Stimulated activated naive CD8-positive, alpha-beta T cell treated with anti-CD3 and anti-CD28 coated beads, Interleukin-15, Interleukin-2, amounts not matched to agents 100 ng/mL and 50 ng/mL, for 24 hours (primary cell): ENCODE results near the gene SLC44A1.

ENCODE experiments used
- H3K27ac Mint-ChIP-seq: one replicate; pipeline ENCODE4 v1.8.0; 2021; ENCODE audit warnings: mild to moderate bottlenecking, mixed read lengths
- H3K27me3 Mint-ChIP-seq: one replicate; pipeline ENCODE4 v1.8.0; 2021; ENCODE audit warnings: mixed read lengths
- H3K36me3 Mint-ChIP-seq: one replicate; pipeline ENCODE4 v1.8.0; 2021; ENCODE audit warnings: low read depth, mixed read lengths
- H3K4me1 Mint-ChIP-seq: one replicate; pipeline ENCODE4 v1.8.0; 2021; ENCODE audit warnings: low read depth, mixed read lengths
- H3K4me3 Mint-ChIP-seq: one replicate; pipeline ENCODE4 v1.8.0; 2021; ENCODE audit warnings: mild to moderate bottlenecking, mixed read lengths
- H3K9me3 Mint-ChIP-seq: one replicate; pipeline ENCODE4 v1.8.0; 2021; ENCODE audit warnings: mixed read lengths

The SLC44A1 gene

DNA sequence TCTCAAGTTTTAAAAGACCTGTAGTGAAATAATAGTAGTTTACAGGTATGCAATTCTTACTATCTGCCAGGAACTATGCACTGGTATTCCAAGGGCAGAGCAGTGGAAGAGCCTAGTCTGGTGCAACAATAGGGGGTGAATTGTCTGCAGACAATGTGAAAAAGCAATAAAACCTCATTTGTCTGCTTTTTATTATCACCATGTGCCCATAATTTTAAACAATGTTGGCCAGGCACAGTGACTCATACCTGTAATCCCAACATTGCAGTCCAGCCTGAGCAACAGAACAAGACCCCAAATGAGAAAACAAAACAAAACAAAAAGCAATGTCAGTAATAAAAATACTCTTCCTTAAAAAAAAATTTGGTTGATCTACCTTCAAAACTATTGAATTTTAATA lies 12.2 kb upstream of the SLC44A1 start:
- H3K4me1 Mint-ChIP-seq: no peaks in the 10 kb centered on the region
- H3K36me3 Mint-ChIP-seq: no peaks in the 10 kb centered on the region
- no peak overlapping the region for H3K4me3 Mint-ChIP-seq
- no peak overlapping the region for H3K27ac Mint-ChIP-seq
- H3K9me3 Mint-ChIP-seq: no peaks in the 10 kb centered on the region
- H3K27me3 Mint-ChIP-seq: peaks cover 6% of the 10 kb centered on the region

DNA sequence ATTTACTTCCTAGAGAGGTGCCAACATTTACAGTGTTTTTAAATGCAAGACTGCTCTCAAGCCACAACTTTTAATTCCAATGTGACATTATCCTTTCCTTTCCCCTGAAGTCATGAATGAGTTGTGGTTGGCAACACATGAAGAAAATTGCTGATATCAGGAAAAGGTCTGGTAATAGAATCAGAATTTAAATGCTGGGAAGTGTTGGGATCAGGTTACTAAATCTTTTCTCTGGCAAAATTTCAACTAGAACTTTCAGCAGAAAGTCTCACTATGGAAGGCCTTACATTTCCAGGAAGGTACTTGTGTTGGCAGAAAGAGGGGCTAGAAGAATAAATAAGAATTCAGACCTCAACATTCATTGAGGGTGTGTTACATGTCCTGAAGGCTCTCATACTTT lies 10.6 kb upstream of the SLC44A1 start:
- no peaks in the 10 kb centered on the region for H3K4me1 Mint-ChIP-seq
- no peaks in the 10 kb centered on the region for H3K9me3 Mint-ChIP-seq
- no peak overlapping the region for H3K4me3 Mint-ChIP-seq

DNA sequence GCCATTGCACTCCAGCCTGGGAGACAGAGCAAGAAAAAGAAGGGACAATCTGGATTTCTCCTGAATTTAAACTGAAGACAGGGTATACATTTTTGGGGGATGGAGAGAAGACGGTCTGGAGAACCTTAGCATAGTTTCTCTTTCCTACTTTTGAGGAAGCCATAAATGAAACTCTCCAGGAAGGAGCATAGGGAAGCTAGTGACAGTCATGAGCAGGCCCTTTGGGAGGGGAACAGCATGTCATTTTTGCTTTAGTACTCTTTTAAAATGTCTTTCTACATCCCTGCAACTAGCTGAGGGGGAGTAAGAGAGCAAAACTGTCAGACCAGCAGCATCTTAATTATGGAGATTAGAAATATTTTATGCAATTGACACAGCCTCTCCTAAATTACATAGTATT lies 8.2 kb upstream of the SLC44A1 start:
- H3K27ac Mint-ChIP-seq: no peak overlapping the region
- no peaks in the 10 kb centered on the region for H3K4me1 Mint-ChIP-seq
- H3K36me3 Mint-ChIP-seq: no peaks in the 10 kb centered on the region
- H3K9me3 Mint-ChIP-seq: no peaks in the 10 kb centered on the region
- H3K27me3 Mint-ChIP-seq: peaks cover 19% of the 10 kb centered on the region
- no peak overlapping the region for H3K4me3 Mint-ChIP-seq

More for the DNA sequence above, 10.6 kb upstream of the SLC44A1 start:
- Mint-ChIP-seq H3K27me3 (peaks cover 7% of the 10 kb centered on the region), H3K27ac (no peak overlapping the region), H3K36me3 (no peaks in the 10 kb centered on the region)

DNA sequence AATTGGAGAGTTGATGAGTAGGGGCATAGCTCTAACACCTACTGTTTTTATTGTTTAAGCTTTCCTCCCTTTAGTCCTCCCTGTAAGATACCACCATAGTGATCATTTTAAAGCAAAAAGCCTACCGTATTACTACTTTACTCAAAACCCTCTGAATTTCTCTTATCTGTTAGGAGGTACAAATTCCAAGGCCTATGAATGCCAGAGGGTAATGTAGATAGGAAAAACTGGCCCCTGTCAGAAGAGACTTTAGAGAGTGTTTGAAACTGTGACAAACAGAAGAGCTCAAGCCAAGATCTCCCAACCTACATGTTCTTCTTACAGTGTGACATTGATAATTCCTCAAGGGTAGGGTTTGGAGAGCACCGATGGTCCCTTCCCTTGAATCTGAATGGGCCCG lies 7.2 kb upstream of the SLC44A1 start:
- peaks cover 22% of the 10 kb centered on the region for H3K27me3 Mint-ChIP-seq
- H3K4me3 Mint-ChIP-seq: no peak overlapping the region
- H3K9me3 Mint-ChIP-seq: no peaks in the 10 kb centered on the region
- no peak overlapping the region for H3K27ac Mint-ChIP-seq
- no peaks in the 10 kb centered on the region for H3K4me1 Mint-ChIP-seq
- H3K36me3 Mint-ChIP-seq: no peaks in the 10 kb centered on the region

DNA sequence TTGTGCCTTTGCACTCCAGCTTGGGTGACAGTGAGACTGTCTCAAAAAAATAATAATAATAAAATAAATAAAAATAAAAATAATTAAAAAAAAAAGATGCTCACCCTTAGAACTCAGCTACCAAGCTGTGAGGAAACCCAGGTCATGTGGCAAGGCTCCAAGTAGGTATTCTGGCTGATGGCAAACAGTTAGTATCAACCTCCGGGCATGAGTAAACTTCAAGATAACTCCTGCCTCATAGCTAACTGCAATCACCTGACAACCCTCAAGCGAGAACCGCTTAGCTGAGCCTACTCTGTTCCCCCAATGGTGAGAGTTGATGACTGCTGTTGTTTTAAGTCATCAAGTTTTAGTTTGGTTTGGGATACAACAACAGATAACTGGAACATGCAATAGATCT lies 6.1 kb upstream of the SLC44A1 start:
- no peak overlapping the region for H3K27ac Mint-ChIP-seq
- H3K36me3 Mint-ChIP-seq: no peaks in the 10 kb centered on the region
- no peak overlapping the region for H3K4me3 Mint-ChIP-seq
- peaks cover 5% of the 10 kb centered on the region for H3K4me1 Mint-ChIP-seq
- no peaks in the 10 kb centered on the region for H3K9me3 Mint-ChIP-seq
- peaks cover 27% of the 10 kb centered on the region for H3K27me3 Mint-ChIP-seq

DNA sequence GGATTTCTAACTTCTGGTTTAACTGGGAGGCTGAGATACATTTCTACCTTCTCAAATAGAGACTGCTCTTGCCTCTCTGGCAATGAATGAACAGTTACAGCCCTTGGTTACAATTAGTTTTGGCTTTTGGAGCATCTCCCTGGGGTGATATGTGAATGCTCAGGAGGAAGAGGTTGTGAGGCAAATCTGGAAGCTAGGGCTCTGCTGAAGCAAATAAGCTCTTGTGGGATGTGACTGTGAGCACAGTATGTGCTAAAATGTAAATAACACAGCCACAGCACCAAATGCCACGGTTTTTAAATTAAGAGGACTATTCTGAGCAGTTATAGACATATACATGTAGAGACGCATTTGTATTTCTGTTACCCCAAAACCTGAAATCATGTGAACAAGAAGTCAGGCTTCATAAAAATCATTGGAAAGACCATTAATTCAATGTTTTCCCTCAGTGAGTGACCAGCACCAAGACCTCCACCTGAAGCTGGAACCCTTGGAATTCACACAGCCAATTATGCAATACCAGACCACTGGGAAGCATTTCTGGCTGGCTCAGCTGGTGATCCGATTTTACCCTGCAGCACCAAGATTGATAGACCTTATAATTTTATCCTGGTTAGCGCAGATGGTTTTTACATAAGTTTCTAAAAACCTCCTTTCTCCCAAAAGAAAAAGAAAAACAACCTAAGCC lies 3.0 kb upstream of the SLC44A1 start:
- Mint-ChIP-seq H3K36me3 (no peaks in the 10 kb centered on the region), H3K27ac (no peak overlapping the region)

DNA sequence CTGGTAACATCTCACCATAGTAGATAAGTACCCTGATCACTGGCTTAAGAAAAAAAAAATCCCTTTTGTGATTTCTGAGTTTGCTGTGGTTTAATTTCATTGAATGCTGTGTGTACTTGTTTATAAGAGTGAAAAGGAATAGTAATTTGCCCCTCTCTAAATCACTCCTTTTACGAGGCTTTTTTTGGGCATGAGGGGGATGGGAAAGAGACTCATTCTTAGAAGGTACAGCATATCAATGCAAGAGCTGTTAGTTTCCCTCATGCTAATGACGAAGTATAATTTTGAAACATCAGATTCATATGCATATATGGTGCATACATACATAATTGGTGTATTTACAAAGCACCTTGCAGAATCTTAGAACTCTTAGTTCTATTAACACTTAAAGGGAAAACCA lies 2.4 kb upstream of the SLC44A1 start:
- Mint-ChIP-seq H3K36me3 (no peaks in the 10 kb centered on the region), H3K4me3 (no peak overlapping the region), H3K27ac (no peak overlapping the region), H3K9me3 (no peaks in the 10 kb centered on the region), H3K4me1 (peaks cover 22% of the 10 kb centered on the region), H3K27me3 (peaks cover 40% of the 10 kb centered on the region)

More for the DNA sequence above, 3.0 kb upstream of the SLC44A1 start:
- H3K27me3 Mint-ChIP-seq: peaks cover 35% of the 10 kb centered on the region
- H3K4me3 Mint-ChIP-seq: no peak overlapping the region
- no peaks in the 10 kb centered on the region for H3K9me3 Mint-ChIP-seq
- H3K4me1 Mint-ChIP-seq: peaks cover 22% of the 10 kb centered on the region

DNA sequence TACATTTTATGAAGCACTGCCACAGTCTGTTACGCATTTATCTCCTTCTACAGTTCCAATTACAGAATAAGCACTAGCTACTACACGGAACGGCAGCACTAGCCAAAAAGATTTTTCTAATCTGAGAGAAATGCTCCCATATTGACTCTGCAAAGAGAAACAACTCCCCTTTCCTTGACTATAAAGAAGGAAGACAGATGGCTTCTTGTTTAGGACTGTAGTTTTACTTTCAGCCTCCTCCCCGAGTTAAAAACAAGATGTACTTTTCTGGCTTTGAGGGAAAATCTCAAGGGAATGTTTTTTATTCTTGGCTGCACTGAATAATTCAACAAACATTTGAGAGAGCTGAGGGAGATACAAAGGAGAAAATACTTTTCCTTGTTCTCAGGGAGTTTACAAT lies 1.9 kb upstream of the SLC44A1 start:
- Mint-ChIP-seq H3K4me1 (peaks cover 22% of the 10 kb centered on the region), H3K36me3 (no peaks in the 10 kb centered on the region), H3K4me3 (no peak overlapping the region), H3K27me3 (peaks cover 45% of the 10 kb centered on the region), H3K27ac (no peak overlapping the region), H3K9me3 (no peaks in the 10 kb centered on the region)

DNA sequence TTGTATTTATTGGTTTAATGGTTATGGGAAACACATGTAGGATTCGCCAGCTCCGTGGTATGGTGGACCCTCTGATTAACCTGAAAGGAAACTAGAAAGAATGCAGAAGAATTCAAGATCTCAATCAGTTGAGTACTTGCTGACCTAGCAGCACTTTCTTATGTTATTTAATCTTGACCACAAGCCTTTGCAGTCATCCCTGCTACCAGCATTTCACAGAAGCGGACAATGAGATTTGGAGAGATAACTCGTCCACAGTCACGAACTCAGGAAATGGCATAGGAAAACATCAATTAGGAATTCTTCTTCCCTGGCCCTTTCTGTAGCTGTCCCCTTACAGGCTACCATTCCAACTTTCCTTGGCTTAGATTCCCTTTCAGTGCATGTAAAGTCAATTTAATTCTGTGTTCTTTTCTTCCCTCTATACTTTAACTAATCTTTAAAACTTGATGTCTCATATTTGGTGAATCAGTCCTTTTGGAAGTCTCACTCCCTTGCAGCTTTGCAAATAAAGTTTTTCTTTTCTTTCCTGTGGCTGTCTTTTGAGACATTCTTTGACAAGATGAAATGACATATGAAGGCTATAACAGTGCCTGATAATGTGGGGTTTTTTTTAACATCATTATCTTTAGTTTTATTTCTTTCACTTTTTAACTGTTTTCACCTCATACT lies 1.3 kb upstream of the SLC44A1 start:
- Mint-ChIP-seq H3K4me1 (peaks cover 22% of the 10 kb centered on the region), H3K36me3 (no peaks in the 10 kb centered on the region), H3K27me3 (peaks cover 45% of the 10 kb centered on the region), H3K9me3 (no peaks in the 10 kb centered on the region), H3K27ac (no peak overlapping the region), H3K4me3 (no peak overlapping the region)

DNA sequence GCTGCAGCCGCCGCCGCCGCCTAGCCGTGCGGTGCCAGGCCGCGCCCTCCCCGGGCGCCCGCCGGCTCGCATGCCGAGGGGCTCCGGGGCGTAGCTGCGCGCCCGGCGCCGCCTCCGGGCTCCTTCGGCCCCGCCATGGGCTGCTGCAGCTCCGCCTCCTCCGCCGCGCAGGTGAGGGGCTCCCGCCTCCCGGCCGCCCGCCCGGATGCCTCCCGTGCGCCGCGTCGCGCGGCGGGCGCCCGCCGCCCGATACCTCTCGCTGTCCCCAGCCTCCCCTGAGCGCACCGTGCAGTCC lies 230 bp downstream of the SLC44A1 start:
- Mint-ChIP-seq H3K36me3 (no peaks in the 10 kb centered on the region), H3K4me3 (peak overlapping the region; percentile 88), H3K27ac (no peak overlapping the region), H3K4me1 (peaks cover 22% of the 10 kb centered on the region), H3K9me3 (no peaks in the 10 kb centered on the region), H3K27me3 (peaks cover 36% of the 10 kb centered on the region)

DNA sequence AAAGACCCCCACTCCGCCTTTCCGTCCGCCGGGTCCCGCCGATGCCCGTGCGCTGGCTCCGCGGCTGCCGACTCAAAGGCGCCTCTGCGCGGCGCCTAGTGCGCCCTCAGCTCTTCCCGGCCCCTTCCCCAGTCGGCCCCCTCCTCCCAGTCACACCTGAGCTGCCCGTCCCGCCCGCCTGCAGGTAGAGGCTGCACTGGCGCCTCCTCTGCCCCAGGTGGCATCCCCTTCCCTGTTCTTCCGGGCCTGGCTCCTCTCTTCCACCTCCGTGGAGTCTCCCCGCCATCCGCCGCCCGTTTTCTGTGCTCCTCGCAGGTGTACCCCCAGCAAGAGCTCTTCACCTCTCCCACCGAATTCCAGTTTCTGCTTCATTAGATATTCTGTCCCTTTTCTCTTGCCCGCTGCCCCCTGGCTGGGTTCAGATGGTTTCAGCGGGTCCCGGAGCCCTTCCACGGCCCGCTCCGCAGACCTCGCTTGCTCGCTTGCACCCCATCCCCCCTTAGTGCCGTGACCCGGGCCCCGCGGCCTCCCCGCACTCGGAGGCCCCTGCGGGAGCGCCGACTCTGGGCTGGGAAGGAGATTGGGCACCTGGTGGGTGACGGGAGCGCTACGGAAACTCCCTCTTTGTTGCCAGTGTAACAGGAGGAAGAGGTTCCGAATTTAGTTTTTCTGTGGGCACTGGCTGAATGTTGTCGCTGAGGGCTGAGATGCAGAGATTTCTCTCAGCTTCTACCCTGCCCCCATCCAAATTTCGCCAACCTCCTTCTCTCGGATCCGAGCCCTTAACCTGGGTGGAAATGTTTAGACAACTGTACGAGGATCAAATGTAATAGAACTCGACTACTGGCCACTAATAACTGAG lies 809 bp downstream of the SLC44A1 start:
- Mint-ChIP-seq H3K4me1 (peaks cover 22% of the 10 kb centered on the region), H3K27me3 (peaks cover 36% of the 10 kb centered on the region), H3K27ac (peak overlapping the region; percentile 85), H3K4me3 (peak overlapping the region; percentile 88), H3K9me3 (no peaks in the 10 kb centered on the region), H3K36me3 (no peaks in the 10 kb centered on the region)

DNA sequence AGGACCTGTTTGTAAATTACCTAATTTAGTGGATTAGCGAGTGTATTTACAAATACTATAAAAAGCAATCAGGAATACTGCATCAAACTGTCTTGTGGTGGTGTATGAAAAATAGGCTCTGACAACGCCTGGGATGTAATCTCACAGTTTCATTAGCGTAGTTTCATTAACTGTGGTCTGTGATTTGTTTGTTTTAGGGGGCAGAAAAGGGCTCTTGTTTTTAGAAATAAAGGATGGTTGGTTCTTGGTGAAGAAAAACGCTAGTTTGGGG lies 1.4 kb downstream of the SLC44A1 start:
- peaks cover 32% of the 10 kb centered on the region for H3K27me3 Mint-ChIP-seq
- peak overlapping the region; percentile 88 for H3K4me3 Mint-ChIP-seq
- H3K4me1 Mint-ChIP-seq: peaks cover 22% of the 10 kb centered on the region
- H3K9me3 Mint-ChIP-seq: no peaks in the 10 kb centered on the region
- H3K36me3 Mint-ChIP-seq: no peaks in the 10 kb centered on the region
- H3K27ac Mint-ChIP-seq: peak overlapping the region; percentile 85

DNA sequence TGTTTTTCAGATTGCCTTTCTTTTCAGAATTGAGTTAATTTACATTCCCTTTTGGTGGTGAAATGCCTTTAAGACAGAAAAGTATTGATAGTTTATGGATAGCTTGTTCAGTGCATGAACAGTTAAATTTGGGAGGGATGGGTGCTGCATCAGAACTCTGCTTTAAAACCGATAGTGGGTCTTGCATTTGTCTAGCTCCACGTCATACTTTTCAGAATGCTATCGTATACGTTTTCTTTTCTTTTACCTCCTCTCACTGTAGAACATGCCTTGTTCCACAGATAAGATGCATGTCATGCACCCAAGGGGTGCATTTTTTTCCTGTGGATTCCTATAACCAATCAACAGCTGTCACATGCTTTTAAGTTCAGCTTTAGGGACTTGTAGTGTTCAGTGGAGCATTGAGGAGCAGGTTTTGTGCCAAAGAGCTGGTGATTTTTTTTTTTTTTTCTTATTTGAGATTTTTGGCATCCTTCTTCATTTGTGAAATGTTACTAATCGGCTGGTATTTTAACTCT lies 2.3 kb downstream of the SLC44A1 start:
- no peaks in the 10 kb centered on the region for H3K36me3 Mint-ChIP-seq
- no peak overlapping the region for H3K27ac Mint-ChIP-seq
- peaks cover 25% of the 10 kb centered on the region for H3K27me3 Mint-ChIP-seq
- peaks cover 22% of the 10 kb centered on the region for H3K4me1 Mint-ChIP-seq
- no peak overlapping the region for H3K4me3 Mint-ChIP-seq
- H3K9me3 Mint-ChIP-seq: no peaks in the 10 kb centered on the region

DNA sequence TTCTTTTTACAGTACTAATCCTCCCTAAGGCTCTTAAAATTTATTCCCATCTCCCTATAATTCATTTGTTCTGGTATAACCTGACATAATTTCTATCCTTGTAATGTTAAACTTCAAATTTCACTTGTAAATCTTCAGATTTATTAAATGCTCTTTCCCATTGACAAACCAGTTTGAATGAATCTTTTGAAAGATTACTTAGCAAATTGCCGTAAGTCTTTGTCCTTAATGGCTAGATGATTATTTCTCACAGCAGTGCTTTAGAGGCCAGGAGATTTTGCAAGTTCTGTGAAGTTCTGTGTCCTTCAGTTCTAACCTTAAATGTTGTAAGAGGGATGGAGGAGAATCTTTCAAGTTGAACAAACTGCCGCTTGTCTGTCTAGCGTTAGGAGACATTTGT lies 4.2 kb downstream of the SLC44A1 start:
- Mint-ChIP-seq H3K4me3 (no peak overlapping the region), H3K4me1 (peaks cover 17% of the 10 kb centered on the region), H3K9me3 (no peaks in the 10 kb centered on the region), H3K27me3 (peaks cover 16% of the 10 kb centered on the region), H3K36me3 (no peaks in the 10 kb centered on the region), H3K27ac (no peak overlapping the region)

DNA sequence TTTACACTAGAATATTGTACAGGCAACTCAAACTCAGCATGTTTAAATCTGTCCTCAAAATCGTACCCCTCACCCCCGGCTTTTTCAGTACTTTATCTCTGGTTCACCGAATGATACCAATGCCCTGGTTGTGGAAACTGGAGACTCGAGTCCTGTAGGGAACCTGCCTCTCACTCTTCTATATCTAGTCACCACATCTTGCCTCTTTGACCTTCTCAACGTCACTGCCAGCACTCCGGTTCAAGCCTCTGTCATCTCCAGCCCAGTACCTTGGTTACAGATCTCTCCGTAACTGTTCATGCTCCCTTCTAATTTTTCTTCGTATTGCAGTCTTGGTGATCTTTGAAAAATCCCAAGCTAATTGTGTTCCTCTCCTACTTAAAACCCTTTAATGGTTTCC lies 6.7 kb downstream of the SLC44A1 start:
- Mint-ChIP-seq H3K27me3 (peaks cover 14% of the 10 kb centered on the region), H3K27ac (no peak overlapping the region), H3K4me1 (peaks cover 3% of the 10 kb centered on the region), H3K9me3 (no peaks in the 10 kb centered on the region), H3K36me3 (no peaks in the 10 kb centered on the region), H3K4me3 (no peak overlapping the region)
